8988T (cell line): ENCODE data around the gene TP53AIP1.

Source experiments
- DNase-seq: peaks from one replicate; pipeline ENCODE4 v3.0.0; 2011

Gene TP53AIP1

DNA sequence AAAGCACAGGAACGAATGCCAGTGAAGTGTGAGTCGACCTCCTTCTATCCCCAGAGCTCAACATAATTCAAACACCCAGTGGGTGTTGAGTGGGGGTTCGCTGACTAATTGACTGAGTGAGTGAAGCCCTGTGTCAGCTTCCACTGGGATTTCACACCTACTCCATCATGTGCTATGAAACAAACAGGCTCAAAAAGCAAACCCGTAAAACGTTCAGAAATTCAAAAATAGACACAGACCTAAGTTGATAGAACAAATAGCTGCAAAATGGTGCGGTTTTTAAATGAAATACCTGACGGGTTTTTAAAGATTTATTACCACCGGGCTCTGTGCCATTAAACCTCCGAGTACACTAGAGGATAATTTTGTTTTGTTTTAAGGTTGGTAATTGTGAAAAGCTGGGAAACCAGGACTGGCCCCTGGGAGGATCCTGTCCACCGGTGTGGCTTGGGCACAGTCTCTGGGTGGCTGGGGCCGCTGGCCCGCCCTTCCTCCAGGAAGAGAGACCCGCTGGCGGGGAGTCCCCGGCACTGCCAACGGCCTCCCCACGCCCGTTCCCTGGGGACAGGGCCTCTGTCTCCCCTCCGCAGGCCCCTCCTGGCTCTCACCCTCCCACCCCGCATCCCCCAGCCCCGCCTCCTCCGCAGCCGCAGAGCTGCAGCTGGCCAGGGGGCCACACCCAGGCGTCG, 37.9 kb downstream of the TP53AIP1 start:
- peak; percentile 55 for DNase-seq

DNA sequence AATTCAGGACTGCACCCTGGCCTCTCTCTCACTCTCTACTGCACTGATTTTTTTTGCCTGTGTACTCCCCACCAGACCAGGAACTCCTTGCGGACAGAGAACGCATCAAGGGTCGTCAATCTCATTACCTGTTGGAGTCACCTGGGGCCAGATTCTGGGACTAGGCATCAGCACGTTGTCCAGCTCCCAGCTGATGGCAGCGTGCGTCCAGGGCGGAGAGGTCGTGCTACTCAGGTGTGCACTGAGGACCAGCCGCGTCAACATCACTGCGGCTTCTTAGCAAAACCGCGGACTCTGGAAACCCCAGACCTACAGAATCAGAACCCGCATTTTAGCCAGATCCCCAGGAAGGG, 38.4 kb downstream of the TP53AIP1 start:
- DNase-seq = no peak

DNA sequence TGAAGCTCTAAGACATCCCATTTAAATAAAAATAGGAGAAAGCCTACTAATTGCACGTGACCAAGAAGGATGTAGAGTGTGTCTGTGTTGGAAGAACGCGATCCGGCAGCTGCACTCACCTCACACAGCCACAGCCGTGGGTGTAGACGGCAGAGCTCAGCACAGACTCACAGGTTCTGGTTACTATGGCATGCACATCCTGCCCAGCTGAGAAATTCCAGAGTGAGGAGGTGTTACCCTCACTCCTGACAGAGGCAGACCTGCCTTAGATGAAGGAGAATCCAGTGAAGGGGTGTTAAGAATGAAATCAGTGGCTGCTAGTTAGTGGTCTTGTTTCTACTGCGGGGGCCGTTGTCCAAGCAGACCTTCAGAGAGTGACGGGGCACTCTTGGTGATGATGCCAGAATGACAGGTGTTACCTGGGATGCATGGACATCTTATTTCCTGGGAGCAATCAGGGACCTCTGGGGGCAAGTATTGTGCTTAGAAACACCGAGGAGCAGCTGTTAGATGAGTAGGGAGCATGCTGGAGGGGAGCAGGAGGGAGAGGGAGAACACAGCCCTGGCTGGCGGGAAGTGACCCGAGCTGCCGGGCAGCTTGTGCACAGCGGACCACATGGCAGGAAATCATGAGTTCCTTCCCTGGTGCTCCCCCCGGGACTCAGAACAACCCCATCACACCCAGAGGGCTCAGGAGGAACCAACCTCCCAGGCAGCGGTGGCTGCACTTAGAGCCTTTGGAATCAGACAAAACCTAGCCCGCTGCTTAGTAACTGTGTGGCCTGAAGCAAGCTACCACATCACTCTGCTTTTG, 39.2 kb downstream of the TP53AIP1 start:
- DNase-seq = peak; percentile 78

DNA sequence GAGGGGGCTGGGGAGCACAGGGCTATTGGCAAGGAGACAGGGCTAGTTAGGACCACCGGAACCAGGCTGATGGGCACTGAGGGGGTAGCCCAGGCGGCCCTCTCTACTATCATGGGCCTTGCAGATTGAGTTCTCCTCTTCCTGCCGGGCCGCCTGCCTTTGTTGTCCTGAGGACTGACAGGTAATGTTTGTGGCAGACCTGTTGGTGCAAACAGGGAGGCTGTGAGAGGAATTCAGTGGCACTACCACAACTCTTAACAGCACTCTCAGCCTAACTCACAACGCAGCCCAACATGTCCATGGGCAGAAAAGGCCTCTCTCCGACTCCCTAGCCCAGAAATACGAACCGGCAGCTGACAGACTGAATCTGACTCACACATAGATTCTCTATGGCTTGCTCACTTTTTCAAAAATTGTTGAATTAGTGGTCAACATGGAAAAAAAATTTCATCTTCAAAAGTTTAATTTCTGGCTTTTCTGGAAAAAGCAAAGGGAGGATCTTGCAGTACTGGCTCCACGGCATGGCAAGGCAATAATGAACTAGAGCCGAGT, 40.1 kb downstream of the TP53AIP1 start:
- DNase-seq = no peak

DNA sequence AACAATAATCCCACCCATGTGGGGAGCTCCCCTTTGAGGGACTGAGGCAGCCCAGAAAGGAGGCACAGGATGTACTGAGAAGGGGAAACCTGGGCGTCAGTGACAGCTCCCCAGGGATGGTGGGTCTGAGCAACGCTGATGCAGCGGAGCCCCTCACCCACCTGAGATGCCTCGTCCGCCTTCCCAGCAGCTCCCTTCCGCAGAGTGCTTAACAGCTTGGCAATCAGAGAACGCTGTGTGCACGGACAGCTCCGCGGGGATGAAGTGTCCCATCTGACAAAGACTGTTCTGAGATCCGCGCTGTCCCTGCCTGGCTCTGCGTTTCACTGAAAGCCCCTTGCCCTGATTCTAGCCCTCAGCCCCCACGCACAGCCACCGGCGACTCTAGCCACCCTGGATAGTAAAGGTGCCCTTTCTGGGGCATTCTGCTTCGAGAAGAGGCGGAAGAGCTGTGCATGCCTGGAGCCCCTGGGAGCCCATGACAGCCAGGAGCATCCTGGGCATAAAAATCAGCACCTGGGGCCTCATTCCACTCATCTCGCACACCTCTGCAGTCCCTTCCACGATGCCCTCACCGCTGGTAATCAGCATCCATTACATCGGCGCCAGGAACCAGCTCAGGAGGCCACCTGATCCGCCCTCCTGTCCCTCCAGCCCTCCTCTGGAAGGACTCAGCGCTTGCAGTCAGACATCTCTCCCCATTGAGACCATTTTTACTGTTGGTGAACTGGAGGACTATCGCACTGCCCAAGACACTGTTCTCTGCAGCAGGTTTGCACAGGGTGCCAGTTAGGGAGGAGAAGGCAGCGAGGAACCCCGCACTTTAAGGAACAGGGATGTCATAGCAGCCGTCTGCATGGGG, 40.8 kb downstream of the TP53AIP1 start:
- no peak for DNase-seq

DNA sequence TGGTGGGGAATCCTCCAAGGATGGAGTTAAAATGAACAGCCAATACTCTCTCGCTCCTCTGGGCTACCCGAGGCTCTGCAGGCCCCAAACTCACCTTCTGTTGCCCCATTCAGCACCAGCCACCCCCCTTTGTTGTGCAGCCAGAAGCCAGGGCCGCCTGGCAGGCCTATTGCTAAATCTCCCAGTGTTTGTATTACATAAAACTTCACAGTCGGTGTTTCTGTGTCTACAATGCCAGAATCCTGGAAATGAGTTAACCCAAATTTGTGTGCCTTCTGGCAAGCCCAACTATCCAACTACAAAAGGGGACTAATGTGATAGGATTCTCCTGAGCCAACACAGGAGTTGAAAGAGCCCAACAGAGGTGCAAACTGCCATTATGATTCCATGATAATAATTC, 42.2 kb downstream of the TP53AIP1 start:
- no peak for DNase-seq

DNA sequence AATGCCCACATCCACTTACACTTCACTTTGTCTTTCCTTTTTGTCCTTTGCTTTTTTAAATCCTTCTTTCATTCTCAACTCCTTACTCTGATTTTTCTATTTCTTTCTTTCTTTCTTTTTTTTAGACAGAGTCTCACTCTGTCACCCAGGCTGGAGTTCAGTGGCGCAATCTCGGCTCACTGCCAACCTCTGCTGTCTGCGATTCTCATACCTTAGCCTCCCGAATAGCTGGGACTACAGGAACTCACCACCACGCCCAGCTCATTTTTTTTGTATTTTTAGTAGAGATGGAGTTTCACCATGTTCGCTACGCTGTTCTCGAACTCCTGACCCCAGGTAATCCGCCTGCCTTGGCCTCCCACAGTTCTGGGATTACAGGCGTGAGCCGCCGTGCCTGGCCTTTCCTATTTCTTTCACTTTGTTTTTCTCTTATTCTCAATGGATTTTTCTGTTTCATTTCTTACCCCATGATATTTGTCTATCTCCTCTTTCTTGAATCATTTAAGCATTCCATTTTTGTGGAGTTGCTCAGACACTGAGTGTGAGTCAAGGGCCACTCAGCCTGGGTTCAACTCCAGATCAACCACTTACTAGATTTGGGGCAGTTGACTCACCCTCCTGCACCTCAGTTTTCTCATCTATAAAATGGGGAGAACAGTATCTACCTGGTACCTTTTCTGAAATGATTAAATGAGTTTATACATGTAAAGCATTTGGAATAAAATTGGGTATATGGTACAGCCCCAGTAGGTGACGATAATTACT, 43.9 kb downstream of the TP53AIP1 start:
- no peak for DNase-seq

DNA sequence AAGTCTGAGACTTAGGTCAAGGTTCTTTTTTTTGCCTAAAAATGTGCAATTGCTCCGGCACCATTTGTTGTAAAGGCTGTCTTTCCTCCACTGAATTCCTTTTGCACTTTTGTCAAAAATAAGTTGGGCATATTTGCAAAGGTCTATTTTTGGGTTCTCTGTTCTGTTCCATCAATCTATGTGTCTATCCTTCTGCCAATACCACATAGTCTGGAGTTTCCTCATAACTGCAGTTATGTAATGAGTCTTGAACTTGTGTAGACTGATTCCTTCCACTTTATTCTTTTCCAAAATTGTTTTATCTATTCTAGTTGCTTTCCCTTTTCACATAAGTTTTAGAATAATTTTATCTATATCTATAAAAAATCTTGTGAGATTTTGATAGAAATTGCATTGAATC, 44.8 kb downstream of the TP53AIP1 start:
- DNase-seq = no peak

DNA sequence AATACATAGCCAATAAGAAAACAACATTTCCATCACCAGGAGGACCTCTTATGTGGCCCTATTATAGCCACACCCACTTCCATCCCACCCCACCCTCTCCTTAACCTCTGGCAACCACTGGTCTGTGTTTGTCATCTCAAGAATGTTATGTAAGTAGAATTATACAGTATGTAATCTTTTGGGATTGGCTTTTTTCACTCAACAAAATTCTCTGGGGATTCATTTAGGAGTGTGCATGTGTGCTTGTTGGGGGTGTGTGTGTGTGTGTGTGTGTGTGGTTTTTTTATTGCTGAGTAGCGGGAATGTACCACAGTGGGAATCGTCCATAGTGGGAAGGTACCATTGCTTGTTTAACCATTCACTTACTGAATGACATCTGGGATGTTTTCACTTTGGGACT, 46.3 kb downstream of the TP53AIP1 start:
- DNase-seq = no peak

DNA sequence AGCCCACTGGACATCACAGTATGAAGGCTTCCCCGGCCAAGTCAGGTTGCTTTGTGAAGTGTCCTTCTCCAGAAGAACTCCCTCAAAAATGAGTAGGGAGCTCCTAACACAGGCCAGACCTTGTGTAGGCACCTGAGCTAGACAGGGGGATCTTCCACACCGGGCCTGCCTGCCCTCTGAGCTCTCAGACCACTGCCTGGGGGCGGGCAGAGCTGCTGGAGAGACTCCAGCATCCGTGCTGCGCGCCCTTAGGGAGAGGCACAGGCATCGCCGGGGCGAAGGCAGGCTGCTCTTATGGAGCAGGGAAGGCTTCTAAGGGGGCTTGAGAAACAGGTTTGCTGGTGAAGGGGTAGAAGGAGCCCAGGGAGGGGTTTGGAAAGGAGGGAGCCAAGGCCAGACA, 47.1 kb downstream of the TP53AIP1 start:
- no peak for DNase-seq

DNA sequence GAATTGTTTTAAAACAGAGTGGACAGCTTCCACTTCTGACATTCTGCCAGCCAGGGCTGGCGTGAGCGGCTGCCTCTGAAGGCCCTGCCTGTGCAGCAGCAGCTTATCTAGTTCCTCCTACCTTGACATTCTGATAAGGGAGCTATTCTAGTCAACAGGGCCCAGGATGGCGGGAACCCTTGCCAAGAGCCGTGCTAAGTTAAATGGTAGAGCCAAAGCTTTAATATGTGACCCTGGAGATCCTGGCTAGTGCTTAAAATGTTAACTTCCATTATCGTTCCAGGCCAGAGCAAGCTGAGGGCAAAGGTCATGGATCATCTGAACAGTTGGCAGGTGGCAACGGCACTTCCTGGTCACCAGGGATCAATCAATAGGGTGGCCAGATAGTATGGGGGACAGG, 48.0 kb downstream of the TP53AIP1 start:
- DNase-seq = no peak

DNA sequence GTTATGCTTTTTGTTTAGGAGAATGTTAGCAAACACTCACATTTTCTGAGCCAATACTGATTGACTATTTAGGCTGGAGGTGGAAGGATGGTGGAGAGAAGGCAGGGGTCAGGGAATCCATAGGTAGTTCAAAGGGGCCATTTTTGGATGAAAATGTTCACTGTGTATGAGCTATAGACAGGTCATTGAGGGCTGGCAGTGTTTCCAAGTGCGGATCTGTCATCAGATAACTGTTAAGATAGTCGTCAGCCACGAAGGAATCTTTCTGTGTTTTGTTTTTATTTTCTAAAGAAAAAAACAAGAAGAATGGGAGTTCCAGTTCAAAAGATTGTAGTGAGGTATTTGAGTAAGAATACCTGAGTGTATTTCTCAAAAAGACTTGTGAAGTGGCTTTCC, 48.4 kb downstream of the TP53AIP1 start:
- DNase-seq = no peak

DNA sequence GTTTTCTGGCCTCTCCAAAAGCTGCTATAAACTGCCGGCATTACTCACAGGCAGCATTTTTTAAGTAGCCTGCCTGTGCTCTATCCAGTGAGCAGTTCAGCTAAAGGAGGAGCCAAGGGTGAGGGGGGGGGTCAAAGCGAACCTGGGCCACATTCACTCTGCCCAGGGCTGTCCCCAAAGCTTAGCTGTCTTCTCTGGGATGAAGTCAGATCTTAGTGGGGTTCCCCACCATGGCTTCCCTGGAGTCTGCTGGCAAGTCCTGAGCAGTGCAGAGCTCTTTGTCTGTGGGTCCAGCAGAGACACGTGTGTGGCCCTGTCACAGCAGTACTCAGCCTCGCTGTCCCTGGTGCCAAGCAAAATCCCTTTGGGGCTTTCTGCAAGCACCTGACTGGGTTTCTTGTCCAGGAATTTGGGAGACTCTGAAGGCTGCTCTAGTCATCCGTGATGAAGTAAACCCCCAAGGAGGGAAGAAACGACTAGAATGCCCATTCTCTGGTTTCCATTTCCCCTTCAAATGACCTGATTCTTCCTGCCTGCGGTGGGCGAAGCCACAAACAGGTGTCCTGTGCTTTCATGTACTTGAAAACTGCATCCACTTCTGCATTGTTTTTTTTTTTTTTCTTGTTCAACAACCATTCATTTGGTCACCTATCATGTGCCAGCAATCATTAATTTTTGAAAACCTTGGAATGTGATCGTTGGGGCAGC, 48.9 kb downstream of the TP53AIP1 start:
- DNase-seq = no peak

DNA sequence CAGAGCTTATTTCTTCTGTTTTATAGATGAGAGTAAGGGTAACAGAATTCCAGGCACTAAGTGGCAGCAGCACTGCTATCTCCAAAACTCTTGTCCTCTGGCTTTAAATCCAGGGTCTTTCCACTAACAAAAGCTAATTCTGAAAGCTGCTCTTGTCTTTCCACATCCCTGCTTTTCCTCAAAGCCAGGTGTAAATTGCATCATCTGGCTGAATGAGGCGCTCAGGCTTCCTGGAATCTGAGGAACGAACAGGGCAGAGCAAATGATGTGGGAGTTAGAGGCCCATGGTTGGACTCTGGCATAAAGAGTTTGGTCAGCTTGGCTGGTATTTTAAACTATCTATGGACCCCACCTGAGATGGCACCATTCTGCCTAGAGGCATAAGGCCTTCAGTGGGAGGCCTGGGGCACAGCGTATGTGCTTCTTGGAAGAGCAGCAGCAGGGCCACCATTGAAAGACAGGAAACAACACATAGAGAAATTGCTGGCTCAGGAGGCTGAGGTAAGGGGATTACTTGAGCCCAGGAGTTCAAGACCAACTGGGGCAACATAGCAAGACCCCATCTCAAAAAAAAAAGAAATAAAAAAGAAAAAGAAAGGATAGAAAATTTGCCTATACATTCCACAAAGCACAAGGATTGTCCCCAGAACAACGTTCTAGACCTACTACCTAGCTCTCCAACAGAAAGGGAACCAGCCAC, 49.7 kb downstream of the TP53AIP1 start:
- DNase-seq = no peak

DNA sequence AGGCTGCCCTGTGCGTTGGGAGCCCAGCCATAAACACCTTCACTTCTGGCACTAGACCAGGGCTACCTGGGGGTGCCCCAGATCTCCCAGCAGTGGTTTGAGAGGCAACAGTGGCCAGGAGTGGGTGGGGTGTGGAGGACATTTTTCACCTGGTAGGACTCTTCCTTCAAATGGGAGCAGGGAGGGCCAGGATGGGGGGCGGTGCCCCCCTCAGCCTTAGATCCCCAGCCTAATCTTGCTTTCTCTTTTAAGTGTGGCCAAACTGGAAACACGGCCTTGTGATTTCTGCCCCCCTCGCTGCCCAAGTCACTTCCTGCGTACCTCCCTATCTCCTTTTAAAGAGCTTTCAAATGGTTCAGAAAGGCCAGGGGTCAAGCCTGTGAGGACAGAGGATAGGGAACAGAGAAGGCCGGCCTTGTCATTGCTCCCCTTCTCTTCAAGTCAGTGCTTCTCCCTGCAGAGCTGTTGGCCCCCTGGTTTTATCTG, 50.7 kb downstream of the TP53AIP1 start:
- DNase-seq = no peak

DNA sequence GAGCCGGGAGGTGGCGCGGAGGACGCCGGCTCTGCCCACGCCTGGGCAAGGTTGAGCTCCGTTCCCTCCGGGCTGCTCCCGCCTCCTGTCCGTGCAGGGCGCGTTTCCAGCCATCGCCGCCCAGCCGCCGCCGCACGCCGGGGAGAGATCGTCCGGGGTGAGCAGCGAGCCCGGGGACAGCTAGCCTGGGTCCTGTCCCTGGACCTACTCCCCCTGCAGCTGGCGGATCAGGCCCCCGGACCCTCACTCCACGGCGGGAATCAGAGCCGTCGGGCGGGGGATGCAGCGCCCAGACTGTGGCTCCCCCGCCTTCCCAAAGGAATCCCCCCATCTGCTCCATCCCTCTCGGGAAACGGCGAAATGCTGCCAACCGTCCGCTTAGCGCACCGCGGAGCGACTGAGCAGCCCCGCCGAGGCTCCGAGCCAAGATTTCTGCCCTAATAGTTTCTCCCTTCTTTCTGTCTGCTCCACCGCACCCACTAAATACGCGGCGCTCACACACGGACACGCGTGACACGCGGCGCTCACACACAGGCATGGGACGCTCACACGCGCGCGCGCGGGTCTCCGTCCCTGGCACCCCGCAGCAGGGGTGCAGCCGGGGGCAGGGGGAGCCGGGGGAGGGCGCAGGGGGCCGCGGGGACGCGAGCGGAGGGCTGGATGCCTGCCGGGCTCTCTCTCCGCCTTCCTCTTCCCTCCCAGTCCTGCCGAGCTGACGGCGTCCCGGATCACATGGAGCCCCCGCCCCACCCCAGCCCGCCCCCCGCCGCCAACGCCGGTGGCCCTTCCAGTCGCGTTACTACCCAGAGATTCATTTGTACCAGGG, 51.9 kb downstream of the TP53AIP1 start, which contains the start of gene KCNJ5:
Gene KCNJ5 (plus strand): TSS at position 814 of the 826 bp plus-strand sequence. CDS start 19,918 bp downstream, outside the sequence.
- DNase-seq = no peak

DNA sequence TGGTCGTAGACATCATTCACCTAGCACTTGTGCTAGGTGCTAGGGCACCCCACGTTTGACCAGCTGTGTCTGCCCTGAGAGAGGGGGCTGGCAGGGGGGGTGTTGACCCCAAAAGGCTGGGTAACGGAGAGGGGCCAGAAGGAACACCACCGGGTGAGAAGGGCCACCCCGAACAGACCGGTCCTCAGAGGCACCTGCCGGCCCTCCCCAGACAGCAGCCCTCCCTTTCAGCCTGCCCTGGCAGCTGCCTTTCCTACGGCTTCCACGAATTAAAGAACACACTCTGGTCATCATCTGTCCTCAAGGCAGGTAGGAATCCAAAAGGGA, 52.5 kb downstream of the TP53AIP1 start:
- no peak for DNase-seq

DNA sequence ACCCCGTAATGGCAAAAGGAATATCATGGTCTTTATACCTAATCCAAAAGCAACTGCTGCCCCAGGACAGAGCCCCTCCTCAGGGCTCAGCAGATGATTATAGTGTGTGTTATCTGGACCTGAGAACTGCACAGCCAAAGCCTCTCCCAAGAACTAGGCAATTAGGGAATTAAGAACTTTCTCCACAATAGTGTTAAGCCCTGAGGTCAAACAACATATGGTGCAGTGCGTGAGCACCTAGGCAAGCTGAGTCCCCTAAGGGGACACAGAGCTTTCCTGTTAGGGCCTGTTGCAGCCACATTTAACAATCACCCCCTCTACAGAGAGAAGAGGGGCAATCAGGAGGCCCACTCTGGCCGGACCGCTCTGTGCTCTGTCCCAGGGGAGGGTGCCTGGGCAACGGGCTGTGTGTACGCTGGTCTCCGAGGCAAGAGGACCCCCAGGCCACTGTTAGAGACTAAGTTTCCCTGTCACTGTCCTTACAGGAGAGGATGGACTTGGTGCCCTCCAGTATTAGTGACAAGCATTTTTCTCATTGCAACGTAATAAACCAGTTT, 52.9 kb downstream of the TP53AIP1 start:
- DNase-seq = no peak

DNA sequence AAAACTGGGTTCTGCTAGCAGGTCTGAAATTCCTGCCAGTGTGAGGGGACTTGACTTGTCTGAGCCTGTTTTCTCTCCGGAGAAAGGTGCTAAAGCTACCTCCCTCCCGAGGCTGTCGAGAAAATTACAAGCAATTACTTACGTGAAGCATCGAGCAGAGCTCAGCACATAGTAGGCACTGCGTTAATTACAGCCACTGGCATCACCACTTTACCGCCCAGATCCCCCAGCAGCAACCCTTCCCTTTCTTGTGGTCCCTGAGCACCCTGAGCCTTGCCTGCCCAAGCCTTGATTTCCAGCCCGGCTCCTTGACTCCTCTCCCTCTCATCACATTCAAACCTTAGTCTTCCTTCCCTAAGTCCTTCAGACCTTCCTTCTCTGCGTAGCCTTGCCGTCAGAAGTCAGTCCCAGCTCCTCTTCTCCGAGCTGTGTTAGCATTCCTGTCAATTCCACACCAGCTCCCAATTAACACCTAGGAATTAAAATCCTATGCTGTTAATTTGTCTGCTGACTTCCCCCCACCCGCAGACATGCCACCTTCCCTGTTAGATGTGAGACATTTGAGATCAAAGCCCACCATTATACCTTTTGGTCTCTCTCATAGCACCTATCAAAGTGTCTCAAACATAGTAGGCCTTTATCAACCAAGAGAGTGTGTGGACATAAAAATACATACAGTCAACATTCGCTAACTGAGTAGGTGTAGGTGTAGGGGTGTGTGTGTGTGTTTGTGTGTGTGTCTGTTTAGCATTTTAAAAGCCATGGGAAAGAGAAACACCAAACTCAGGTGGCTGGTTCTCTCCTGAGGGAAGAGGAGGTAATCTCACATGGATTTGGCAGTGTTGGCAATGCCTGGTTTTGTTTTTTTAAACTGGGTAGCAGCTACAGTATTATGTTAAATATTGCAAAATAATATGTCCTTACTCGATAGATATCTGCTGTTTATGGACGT, 54.4 kb downstream of the TP53AIP1 start:
- no peak for DNase-seq
